ENCODE measurements around the gene TTC28. TPM values are rescaled to one million over a fixed set of nuclear protein-coding genes. Genes with fewer than 3 reads are reported as not detected.

The TTC28 gene
- polyA plus RNA-seq, 1 donor from 2014 or later = 14.8 TPM

DNA sequence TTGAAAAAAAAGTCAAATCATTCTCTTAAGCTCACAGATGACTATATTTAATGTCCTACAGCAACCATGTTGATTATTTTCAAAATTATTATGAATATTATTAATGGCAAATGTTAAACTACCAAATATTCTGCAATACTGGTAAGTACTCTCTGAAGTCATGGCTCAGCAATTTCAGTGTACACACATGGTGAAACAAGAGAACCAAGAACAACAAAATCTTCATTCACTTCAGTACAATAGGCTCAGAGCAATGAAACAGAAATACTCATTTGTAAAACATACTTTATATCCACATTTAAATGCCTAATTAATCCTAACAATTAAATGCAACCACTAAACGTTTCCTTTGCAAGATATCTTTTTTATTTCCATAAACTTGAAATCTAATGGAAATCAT, 347.2 kb downstream of the TTC28 start:
- Histone ChIP-seq H3K27ac (ENCODE audit: low read length) (no peak overlapping the region), H3K27me3 (ENCODE audit: insufficient read depth, low read depth, low read length) (no peaks in the 10 kb centered on the region), H3K36me3 (ENCODE audit: insufficient read depth, low read length) (no peaks in the 10 kb centered on the region), H4K20me1 (ENCODE audit: insufficient read depth) (no peaks in the 10 kb centered on the region), H3K9me2 (ENCODE audit: insufficient read depth, low read length) (no peaks in the 10 kb centered on the region), H3K9ac (ENCODE audit: low read length) (no peak overlapping the region), H3K9me3 (ENCODE audit: low read length) (no peaks in the 10 kb centered on the region), H2AFZ (ENCODE audit: low read depth, low read length) (no peak overlapping the region), H3K4me3 (ENCODE audit: low read length) (no peak overlapping the region), H3K4me2 (ENCODE audit: low read length) (no peak overlapping the region), H3K79me2 (replicated peaks; ENCODE audit: insufficient read depth, low read length) (peaks cover 8% of the 10 kb centered on the region), H3F3A (ENCODE audit: insufficient read depth, low read length, poor library complexity, severe bottlenecking) (no peaks in the 10 kb centered on the region)
- TF ChIP-seq, protein P1, sequence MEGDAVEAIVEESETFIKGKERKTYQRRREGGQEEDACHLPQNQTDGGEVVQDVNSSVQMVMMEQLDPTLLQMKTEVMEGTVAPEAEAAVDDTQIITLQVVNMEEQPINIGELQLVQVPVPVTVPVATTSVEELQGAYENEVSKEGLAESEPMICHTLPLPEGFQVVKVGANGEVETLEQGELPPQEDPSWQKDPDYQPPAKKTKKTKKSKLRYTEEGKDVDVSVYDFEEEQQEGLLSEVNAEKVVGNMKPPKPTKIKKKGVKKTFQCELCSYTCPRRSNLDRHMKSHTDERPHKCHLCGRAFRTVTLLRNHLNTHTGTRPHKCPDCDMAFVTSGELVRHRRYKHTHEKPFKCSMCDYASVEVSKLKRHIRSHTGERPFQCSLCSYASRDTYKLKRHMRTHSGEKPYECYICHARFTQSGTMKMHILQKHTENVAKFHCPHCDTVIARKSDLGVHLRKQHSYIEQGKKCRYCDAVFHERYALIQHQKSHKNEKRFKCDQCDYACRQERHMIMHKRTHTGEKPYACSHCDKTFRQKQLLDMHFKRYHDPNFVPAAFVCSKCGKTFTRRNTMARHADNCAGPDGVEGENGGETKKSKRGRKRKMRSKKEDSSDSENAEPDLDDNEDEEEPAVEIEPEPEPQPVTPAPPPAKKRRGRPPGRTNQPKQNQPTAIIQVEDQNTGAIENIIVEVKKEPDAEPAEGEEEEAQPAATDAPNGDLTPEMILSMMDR (IDR thresholded peaks at IDR 0.05; ENCODE audit: poor library complexity, severe bottlenecking) = no peak
- TF ChIP-seq EZH2 (IDR thresholded peaks at IDR 0.05; ENCODE audit: borderline replicate concordance, insufficient read depth, low read length, poor library complexity, severe bottlenecking) (no peak), EP300 (conservative IDR thresholded peaks at IDR 0.05; ENCODE audit: poor library complexity, severe bottlenecking) (no peak), MXI1 (conservative IDR thresholded peaks at IDR 0.05; ENCODE audit: poor library complexity, severe bottlenecking) (no peak), POLR2AphosphoS5 (IDR thresholded peaks at IDR 0.05) (no peak), TAF1 (IDR thresholded peaks at IDR 0.05; ENCODE audit: low read depth) (no peak), RAD21 (conservative IDR thresholded peaks at IDR 0.05) (no peak), SMC3 (conservative IDR thresholded peaks at IDR 0.05; ENCODE audit: poor library complexity) (no peak)
- TF ChIP-seq, protein P2, sequence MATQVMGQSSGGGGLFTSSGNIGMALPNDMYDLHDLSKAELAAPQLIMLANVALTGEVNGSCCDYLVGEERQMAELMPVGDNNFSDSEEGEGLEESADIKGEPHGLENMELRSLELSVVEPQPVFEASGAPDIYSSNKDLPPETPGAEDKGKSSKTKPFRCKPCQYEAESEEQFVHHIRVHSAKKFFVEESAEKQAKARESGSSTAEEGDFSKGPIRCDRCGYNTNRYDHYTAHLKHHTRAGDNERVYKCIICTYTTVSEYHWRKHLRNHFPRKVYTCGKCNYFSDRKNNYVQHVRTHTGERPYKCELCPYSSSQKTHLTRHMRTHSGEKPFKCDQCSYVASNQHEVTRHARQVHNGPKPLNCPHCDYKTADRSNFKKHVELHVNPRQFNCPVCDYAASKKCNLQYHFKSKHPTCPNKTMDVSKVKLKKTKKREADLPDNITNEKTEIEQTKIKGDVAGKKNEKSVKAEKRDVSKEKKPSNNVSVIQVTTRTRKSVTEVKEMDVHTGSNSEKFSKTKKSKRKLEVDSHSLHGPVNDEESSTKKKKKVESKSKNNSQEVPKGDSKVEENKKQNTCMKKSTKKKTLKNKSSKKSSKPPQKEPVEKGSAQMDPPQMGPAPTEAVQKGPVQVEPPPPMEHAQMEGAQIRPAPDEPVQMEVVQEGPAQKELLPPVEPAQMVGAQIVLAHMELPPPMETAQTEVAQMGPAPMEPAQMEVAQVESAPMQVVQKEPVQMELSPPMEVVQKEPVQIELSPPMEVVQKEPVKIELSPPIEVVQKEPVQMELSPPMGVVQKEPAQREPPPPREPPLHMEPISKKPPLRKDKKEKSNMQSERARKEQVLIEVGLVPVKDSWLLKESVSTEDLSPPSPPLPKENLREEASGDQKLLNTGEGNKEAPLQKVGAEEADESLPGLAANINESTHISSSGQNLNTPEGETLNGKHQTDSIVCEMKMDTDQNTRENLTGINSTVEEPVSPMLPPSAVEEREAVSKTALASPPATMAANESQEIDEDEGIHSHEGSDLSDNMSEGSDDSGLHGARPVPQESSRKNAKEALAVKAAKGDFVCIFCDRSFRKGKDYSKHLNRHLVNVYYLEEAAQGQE (IDR thresholded peaks at IDR 0.05; ENCODE audit: borderline replicate concordance) = no peak

DNA sequence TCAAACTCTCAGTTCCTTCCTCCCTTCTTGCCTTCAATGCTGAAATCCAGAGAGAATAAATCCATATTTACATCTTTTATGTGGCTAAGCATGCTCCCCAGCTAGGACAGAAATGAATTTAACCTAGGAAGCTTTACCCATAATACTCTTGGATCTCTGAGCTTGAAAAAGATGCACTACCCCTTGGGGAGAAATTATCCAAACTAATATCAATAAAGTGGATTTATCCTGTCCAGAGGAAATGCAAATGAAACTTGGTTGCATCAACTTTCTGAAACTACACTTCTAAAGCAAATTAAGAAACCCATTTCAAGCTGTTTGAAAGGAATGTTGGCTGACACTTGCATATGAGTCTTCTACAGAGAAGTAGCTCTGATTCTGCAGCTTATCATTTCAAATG, 347.9 kb downstream of the TTC28 start:
- Histone ChIP-seq H3K9ac (ENCODE audit: low read length) (no peak overlapping the region), H3K27me3 (ENCODE audit: insufficient read depth, low read depth, low read length) (no peaks in the 10 kb centered on the region), H3K4me3 (ENCODE audit: low read length) (no peak overlapping the region), H3K27ac (ENCODE audit: low read length) (no peak overlapping the region), H3F3A (ENCODE audit: insufficient read depth, low read length, poor library complexity, severe bottlenecking) (no peaks in the 10 kb centered on the region), H3K9me3 (ENCODE audit: low read length) (no peaks in the 10 kb centered on the region), H3K36me3 (ENCODE audit: insufficient read depth, low read length) (no peaks in the 10 kb centered on the region), H3K9me2 (ENCODE audit: insufficient read depth, low read length) (no peaks in the 10 kb centered on the region), H2AFZ (ENCODE audit: low read depth, low read length) (no peak overlapping the region), H4K20me1 (ENCODE audit: insufficient read depth) (no peaks in the 10 kb centered on the region), H3K4me2 (ENCODE audit: low read length) (no peak overlapping the region), H3K79me2 (replicated peaks; ENCODE audit: insufficient read depth, low read length) (peaks cover 8% of the 10 kb centered on the region)
- TF ChIP-seq SMC3 (conservative IDR thresholded peaks at IDR 0.05; ENCODE audit: poor library complexity) (no peak), RAD21 (conservative IDR thresholded peaks at IDR 0.05) (no peak), EP300 (conservative IDR thresholded peaks at IDR 0.05; ENCODE audit: poor library complexity, severe bottlenecking) (no peak), MXI1 (conservative IDR thresholded peaks at IDR 0.05; ENCODE audit: poor library complexity, severe bottlenecking) (no peak), TAF1 (IDR thresholded peaks at IDR 0.05; ENCODE audit: low read depth) (no peak), POLR2AphosphoS5 (IDR thresholded peaks at IDR 0.05) (no peak), EZH2 (IDR thresholded peaks at IDR 0.05; ENCODE audit: borderline replicate concordance, insufficient read depth, low read length, poor library complexity, severe bottlenecking) (no peak)
- TF ChIP-seq, protein P2 (IDR thresholded peaks at IDR 0.05; ENCODE audit: borderline replicate concordance) = no peak
- TF ChIP-seq, protein P1 (IDR thresholded peaks at IDR 0.05; ENCODE audit: poor library complexity, severe bottlenecking) = no peak

Data from neural cell (in vitro differentiated cells).